ENCODE measurements around the gene EEF1A1.

EEF1A1 gene

GRCh38 chr6:73503027-73503772 is 17.6 kb downstream of the EEF1A1 start:
- no peak for DNase-seq

- no peak for DNase-seq
Observed at GRCh38 chr6:73497915-73498314, 22.9 kb downstream of the EEF1A1 start.

GRCh38 chr6:73491377-73491776 is 29.5 kb downstream of the EEF1A1 start:
- no peak for DNase-seq

GRCh38 chr6:73487473-73487872 is 33.4 kb downstream of the EEF1A1 start:
- DNase-seq: no peak

GRCh38 chr6:73484438-73484837 is 36.4 kb downstream of the EEF1A1 start:
- no peak for DNase-seq

- no peak for DNase-seq
Observed at GRCh38 chr6:73481969-73482368, 38.9 kb downstream of the EEF1A1 start.

GRCh38 chr6:73477407-73477806 is 43.4 kb downstream of the EEF1A1 start:
- no peak for DNase-seq

GRCh38 chr6:73476723-73477122 is 44.1 kb downstream of the EEF1A1 start:
- no peak for DNase-seq

GRCh38 chr6:73471686-73472290 is 49.0 kb downstream of the EEF1A1 start:
- no peak for DNase-seq
